NCI-H187 treated with DMSO at 0.1 percent for 48 hours (cell line): ENCODE data around the gene FRRS1.
"Not testable (repeated sequence)": the region's sequence is repeated elsewhere in the genome, so short reads cannot be mapped to it uniquely, and the experiment has no call there.

Source experiments
- DNase-seq: peaks from one replicate; lab custom pipeline; 2025; lab: John Stamatoyannopoulos, UW

FRRS1 gene

DNA sequence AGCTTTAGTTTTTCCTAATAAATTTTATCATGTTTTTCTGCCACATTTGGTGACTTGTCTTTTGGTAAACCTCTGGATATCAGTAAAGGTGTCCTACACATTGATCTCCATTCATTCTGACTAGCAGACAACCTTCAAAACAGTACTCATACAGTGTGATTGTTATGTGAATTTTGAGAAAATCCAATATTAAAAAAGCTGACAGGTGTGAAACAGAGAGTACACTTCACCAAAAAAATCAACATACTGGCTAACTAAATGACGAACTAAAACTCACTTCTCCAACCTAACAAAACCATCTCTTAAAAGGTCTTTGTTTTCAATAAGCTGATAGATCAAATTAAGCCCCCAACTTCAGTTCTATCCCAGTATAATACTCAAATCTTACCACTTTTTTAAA, 1.5 kb downstream of the FRRS1 start:
- DNase-seq, result no peak

DNA sequence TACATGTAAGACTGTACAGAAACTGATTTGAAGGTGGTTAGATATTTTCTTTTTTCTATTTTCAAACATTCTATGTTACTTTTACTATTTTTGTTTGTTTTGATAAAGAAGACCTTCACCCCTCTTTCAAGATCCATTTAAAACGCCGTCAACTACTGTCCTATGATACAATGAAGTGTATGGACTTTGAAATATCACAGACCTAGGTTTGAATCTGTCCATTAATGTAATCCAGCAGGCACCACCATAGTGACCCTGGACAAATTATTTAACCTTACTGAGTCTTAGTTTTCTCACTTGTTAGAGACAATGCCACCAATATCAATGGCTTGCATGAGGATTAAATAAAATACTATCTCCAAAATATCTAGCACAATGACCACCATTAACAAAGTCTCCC, 2.0 kb downstream of the FRRS1 start:
- no peak for DNase-seq

DNA sequence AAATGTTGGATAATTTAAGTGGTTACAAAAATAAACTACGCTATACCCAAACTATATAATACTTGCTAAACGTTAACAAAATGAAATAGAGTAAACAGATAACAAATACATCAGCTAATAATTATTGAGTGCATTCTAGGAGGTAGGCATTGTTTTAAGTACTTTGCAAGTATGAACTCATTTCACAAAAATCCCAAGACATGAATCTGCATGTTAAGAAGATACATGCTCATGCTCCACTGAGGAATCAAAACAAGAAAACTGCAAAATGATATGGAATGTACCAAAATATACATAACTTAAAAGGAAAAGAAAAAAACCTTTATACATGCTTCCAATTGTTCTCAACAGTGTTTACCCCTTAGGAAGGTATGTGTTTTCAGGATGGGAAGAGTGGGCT, 2.5 kb downstream of the FRRS1 start:
- DNase-seq, result no peak

DNA sequence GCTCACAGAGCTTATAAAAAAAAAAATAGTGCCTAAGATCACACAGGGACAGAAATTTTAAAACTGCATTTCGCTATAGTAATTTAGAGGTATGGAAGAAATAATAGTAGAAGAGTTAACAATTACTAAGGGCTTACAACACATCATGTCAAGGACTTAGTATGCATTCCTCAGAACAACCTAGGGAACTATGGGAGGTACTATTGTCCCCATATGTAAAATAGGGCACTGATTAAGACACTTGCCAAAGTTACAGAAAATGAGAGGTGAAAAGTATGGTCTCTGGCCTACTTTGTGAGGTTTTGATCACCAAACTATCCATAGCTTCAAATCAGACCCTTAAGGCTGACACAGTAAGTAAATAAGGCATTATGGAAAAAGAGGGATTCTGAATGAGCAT, 4.7 kb downstream of the FRRS1 start:
- DNase-seq, result no peak

DNA sequence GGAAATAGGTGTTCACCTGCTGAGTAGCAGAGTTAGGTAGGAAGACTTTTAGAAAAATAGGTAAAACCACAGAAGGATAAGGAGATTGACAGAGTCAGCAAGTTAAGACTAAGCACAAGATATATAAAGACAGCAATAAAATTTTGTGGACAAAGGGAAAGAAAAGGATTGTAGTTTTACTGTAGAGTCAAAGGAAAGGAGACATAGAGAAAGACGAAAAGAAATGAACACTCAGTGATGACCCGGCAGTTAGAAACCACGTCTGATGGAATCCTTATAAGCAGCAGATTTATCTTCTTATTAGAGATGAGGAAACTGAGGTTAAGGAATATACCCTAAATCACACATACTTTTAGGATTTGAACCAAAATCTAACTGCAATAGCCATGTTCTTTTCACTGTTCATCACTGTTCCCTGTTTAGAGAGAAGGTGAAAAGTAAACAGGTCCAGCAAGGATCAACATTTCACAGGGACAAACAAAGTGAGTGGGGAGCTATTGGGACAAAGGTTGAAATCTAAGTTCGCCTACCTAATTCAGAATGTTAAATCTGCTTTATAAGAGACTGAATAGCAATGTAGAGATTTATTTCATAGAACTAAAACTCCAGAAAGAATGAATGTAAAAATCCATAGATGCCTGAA, 6.8 kb downstream of the FRRS1 start:
- no peak for DNase-seq

DNA sequence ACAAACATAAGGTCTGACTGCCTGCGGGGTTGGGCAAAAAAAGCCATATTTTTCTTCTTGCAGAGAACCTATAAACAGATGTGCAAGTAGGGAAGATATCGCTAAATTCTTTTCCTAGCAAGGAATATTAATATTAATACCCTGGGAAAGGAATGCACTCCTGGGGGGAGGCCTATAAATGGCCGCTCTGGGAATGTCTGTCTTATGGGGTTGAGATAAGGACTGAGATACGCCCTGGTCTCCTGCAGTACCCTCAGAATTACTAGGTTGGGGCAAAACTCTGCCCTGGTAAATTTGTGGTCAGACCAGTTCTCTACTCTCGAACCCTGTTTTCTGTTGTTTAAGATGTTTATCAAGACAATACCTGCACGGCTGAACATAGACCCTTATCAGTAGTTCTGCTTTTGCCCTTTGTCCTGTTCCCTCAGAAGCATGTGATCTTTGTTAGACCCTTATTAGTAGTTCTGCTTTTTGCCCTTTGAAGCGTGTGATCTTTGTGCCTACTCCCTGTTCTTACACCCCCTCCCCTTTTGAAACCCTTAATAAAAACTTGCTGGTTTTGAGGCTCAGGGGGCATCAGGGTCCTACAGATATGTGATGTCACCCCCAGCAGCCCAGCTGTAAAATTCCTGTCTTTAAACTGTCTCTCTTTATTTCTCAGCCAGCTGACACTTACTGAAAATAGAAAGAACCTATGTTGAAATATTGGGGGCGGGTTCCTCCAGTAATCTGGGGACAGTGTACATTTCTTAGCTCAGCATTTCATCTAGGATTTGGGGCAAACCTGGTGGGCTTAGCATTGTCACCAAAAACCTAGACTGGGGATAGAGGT, 7.5 kb downstream of the FRRS1 start:
- DNase-seq, result not testable (repeated sequence)

DNA sequence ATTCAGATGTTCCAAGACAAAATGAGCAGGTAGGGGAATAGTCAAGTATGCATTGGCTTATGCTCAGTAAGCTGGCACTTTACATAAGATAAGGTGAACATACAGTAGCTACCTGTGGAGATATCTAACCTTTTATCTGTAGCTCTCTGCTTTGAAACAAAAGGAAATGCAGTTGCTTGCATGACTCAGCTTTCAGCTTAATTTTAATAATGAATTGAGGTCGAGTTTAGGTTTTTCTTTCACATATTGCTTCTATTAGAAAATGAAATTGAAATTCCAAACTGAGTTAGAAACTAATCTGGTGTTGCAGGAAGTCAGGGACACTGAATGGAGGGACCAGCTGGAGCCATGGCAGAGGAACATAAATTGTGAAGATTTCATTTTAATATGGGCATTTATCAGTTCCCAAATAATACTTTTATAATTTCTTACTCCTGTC, 8.3 kb downstream of the FRRS1 start:
- no peak for DNase-seq

DNA sequence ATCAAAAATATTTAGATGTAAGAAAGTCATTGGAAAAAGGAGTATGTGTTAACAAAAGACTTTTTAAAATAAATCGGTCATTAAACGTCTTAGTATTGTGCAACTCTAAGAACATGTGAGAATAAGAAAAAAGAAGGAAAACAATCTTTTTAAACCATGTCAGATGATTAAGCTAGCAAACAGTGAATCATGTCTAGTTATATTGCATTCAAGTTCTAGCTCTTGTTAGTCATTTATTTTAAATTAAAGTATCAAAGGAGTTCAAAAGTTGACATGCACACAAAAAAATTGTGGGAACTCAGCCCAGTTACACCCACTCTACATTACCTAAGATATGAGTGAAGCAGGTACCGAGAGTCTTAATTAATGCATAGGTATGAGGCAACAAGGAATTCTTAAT, 9.8 kb downstream of the FRRS1 start:
- no peak for DNase-seq

DNA sequence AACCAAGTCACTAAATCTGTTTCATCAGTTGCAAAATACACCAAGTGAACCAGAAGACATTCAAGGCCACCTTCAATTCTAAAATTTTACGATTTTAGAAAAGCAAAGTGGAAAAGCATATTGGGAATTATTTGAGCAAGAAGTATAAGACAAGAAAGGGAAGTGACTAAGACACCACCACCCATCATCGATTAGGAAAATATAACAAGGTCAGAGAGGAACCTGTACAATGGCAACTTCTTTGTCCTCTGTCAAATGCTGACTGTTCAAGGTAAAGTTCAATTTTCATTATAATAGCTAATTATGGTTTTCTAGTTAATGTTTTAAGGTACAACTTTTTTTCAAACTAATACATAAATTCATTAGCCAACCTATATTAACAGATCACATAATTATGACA, 10.8 kb downstream of the FRRS1 start:
- no peak for DNase-seq

DNA sequence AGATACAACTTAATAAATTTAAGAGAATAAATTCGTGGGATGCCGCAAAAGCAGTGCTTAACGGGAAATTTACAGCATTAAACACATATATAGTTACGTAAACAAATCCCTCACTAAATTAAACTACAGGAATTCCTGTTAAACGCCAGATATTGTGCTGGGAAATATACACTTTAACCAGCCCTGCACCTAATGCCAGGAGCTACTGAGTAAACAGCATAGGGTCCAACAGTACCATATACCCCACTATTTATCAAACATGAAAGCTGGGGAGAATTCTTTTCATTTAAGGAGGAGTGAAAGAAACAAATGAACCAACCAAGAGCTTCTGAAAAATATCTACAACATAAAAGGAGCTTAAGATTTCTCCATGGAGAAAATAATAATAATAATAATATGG, 11.7 kb downstream of the FRRS1 start:
- DNase-seq, result no peak

DNA sequence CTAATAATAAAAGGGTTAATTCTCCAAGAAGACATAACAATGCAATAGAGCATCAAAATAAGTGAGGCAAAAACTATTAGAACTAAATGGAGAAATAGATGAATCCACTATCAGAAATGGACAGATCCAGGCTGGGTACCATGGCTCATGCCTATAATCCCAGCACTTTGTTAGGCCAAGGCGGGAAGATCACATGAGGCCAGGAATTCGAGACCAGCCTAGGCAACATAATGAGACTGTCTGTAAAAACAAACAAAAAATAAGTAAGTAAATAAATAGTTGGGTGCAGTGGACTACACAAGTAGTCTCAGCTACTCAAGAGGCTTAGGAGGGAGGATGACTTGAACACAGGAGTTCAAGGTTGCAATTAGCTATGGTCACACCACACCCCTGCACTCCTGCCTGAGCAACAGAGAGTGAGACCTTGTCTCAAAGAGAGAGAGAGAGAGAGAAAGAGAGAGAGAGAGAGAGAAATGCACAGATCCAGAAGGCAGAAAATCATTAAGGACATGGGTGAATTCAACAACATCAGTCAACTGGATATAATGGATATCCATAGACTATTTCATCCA, 12.3 kb downstream of the FRRS1 start:
- DNase-seq, result no peak

DNA sequence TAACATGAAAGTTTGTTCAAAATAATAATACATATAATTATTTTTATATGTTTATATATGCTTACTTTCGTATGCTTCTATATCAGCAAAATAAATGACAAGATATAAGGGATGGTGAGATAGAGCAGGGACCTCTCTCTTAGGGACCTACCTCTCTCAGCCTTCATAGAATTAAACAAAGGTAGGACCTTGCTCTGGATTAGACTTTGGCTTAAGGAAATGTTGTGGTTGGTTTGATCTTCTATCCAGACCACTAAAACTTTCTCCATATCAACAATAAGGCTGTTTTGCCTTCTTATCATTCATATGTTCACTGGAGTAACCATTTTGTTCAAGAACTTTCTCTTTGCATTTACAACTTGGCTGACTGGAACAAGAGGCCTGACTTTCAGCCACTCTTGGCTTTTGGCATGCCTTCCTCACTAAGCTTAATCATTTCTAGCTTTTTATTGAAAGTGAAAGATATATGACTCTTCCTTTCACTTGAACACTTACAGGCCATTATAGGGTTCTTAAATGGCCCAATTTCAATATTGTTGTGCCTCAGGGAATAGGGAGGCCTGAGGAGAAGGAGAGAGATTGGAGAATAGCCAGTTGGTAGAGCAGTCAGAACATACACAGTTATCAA, 14.4 kb downstream of the FRRS1 start:
- no peak for DNase-seq

DNA sequence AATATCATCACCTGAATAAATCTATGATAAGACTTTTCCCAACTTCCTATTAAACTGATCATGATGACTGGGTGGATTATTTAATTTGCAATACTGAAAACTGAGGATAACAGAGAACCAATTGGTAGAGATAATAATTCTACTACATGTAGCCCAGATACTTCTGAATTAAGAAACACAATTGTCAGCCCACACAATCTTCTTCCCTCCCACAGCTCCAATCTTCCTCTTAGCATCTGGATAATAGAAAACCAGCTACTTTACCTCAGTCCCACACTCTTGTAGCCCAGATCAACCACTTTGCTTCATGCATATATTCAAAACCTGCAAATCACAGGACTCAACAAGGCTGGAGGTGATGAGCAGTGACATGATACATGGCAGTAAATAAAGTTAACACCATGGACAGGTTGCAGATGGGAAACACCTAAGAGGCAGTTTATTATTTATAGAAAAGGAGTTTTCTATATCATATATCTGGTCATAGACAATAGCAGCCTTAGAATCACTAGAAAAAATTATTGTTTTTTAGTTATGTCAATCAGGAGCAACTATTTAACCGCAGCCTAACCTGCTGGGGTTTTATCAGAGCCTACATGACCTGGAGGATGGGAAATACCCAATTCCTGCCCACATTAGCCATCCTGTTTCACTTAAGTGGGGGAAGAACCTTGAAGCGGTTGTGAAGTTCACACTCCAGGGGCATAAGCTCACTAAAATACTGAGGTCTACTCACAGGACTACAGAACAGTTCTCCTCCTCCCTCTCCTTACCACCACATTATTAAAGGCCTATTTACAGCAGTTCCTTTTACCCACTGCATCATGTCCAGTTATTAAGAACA, 16.7 kb downstream of the FRRS1 start:
- no peak for DNase-seq

DNA sequence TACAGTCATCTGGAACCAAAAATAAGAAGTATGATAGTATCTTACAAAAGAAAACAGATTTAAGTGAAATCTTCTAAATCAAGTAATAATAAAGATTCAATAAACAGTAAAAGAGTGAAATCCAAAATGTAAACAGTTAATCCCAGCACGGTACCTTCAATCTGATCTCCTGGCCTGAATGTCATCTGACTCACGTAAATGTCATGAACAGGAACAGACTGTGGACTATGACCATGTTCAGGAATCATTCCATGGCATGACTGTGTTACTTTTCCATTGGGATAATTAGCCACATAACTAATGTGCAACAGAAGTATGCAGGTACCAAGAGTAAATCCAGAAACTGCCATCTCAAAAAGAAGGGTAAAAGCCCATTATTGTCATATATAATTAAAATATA, 18.0 kb downstream of the FRRS1 start:
- no peak for DNase-seq

DNA sequence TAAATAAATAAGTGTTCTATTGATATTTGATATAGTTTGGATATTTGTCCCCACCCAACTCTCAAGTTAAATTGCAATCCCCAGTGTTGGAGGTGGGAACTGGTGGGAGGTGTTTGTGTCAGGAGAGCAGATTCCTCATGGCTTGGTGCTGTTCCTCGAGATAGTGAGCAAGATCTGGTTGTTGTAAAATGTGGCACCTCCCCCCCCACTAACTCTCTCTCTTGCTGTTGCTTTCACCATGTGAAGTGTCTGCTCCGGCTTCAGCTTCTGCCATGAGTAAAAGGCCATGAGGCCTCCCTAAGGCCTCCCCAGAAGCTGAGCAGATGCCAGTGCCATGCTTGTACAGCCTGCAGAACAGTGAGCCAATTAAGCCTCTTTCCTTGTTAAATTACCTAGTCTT, 20.8 kb downstream of the FRRS1 start:
- no peak for DNase-seq

DNA sequence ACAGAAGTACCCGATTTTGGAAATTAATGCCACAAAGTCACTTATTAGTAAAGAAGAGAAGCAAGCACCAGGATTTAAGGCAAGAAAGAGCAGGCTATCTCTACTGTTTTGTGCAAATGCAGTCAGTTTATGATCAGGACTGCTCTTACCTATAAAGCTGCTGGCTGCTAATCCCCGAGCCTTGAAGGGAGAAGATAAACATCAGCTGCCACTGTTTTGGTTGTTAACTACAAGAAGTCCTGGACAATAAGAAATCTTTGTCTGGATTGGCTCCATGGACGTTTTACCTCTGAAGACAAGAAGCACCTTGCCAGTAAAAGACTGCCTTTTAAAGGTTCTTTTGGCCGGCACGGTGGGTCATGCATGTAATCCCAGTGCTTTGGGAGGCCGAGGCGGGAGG, 21.4 kb downstream of the FRRS1 start:
- DNase-seq, result no peak

DNA sequence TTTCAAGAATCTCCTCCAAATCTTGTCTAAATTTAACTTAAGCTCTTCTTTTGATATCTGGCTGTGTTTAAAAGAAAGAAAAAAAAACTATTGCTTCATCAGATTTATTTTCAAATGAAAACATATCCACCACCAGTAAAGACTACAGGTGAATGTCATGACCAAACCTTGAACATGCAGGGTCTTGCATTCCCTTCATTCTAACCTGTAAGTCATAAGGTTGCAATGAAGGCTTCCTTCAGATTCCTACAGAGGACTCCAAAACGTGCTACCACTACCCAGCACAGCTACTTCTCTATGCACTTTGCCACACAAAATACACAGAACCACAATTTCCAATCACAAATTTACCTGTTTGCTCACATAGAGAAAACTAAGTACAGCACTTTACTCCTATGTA, 26.3 kb downstream of the FRRS1 start:
- DNase-seq, result no peak

DNA sequence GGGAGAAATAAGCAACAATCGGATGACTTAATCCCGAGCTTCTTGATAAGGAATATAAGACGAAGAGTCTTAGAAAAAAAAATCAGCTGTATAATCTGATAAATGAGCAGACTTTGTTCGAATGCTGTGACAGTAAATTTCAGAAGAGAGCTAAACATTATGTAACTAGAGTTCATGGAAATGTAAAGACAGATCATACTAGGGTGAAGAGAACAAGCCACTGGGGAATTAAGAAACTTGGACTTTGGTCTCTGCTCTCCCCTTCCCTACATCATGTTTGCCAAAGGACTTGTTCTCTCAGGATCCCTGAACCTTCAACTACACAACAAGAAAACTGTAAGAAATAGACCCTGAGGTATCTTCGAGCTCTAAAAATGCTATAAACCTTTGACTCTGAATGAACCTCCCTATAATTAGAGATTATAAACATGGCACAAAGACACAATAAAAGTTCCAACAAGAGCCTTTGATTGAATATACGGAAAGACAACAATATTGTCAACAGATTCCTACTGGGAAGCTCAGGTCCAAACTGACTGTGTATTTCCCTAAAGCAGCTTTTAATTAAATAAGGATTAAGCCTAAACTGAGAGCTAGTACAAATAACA, 27.5 kb downstream of the FRRS1 start:
- DNase-seq, result no peak

DNA sequence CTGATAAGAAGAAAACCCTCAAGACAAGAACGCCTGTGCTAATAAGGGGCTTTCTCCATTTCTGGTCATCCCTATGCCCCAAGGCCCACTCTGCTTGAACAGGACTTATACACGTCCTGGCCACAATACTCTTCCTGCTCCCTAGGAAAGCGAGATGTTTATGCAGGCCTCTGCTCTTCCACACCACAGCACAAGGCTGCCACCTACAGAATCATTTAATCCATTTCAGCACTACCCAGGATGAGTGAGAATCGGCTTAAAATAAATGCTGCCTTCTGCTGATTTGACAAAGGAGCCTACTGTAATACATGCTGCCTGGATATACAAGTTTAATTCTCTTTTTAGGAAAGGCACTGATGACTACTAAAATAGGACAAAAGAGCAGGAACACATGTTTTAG, 29.4 kb downstream of the FRRS1 start:
- DNase-seq, result no peak

DNA sequence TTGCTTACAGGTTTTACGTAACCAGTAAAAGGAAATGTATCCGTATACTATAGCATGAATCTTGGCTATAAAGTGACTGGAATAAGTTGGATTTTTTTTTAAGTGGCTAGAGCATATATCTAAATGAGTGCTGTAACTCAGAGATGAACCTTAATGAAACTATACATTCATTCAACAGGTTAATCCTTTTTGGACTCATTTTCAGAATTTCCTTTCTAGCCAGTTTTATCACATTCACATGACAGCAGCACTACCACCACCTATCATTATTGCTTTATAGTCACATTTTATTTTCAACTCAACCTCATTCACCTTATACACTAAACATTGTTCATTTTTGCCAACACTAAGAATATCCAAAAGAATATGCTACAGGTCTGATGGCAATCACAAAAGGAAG, 30.6 kb downstream of the FRRS1 start:
- DNase-seq, result no peak

DNA sequence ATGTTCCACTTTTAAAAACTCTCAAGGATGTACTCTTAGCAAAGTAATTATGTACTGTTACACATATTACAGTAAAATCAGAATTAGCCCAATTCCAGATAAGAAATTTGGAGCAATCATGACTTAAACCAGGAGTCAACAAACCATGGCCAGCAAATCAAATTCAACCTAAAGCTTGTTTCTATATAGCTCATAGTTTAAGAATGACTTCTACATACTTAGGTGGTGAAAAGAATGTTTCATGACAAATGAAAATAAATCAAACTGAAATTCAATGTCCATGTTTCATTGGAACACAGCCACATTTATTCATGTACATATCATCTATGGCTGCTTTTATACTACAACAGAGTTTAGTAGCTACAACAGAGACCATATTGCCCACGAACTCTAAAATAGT, 35.1 kb downstream of the FRRS1 start:
- no peak for DNase-seq
